Measurements from ENCODE around the gene OR52K2. TPM values are rescaled to one million over a fixed set of nuclear protein-coding genes. Genes with fewer than 3 reads are reported as not detected.

OR52K2 gene
- total RNA-seq (2016; rRNA removed; fragmentation: Illumina TruSeq; extraction: Trizol): not detected in 2 replicates
- not detected in 2 replicates for total RNA-seq (2016; cell fraction: cytosol; rRNA removed; fragmentation: Illumina TruSeq; extraction: Trizol; ENCODE audit: low read depth)
- total RNA-seq (2016; cell fraction: insoluble cytoplasmic fraction; rRNA removed; fragmentation: Illumina TruSeq; extraction: Trizol): not detected in 2 replicates
- total RNA-seq (2016; cell fraction: membrane; rRNA removed; fragmentation: Illumina TruSeq; extraction: Trizol): not detected in 2 replicates
- total RNA-seq (2016; cell fraction: nucleus; rRNA removed; fragmentation: Illumina TruSeq; extraction: Trizol): not detected in 2 replicates
- not detected in 2 replicates for polyA plus RNA-seq (2011; rRNA removed)
- polyA plus RNA-seq (2011; cell fraction: cytosol; rRNA removed): not detected in 2 replicates
- polyA plus RNA-seq (2011; cell fraction: nucleus; rRNA removed): not detected in 2 replicates
- not detected in 2 replicates for polyA plus RNA-seq (2012)
- polyA plus RNA-seq (2016; cell fraction: cytosol; fragmentation: Illumina TruSeq; extraction: Trizol; ENCODE audit: low read depth): not detected in 2 replicates
- not detected in 2 replicates for polyA plus RNA-seq (2016; cell fraction: insoluble cytoplasmic fraction; fragmentation: Illumina TruSeq; extraction: Trizol; ENCODE audit: low read depth)
- polyA plus RNA-seq (2016; cell fraction: membrane; fragmentation: Illumina TruSeq; extraction: Trizol; ENCODE audit: low read depth): not detected in 2 replicates
- not detected in 2 replicates for polyA plus RNA-seq (2016; cell fraction: nucleus; fragmentation: Illumina TruSeq; extraction: Trizol; ENCODE audit: insufficient read depth, low read depth)
- not detected in 2 replicates for polyA minus RNA-seq (2011; rRNA and poly(A)+ RNA removed; ENCODE audit: low replicate concordance)
- not detected in 2 replicates for polyA minus RNA-seq (2011; cell fraction: cytosol; rRNA and poly(A)+ RNA removed)
- polyA minus RNA-seq (2011; cell fraction: nucleus; rRNA and poly(A)+ RNA removed): not detected in 2 replicates
- Bru-seq, nascent RNA: not detected
- not detected for BruChase-seq, experiment 1, labeled RNA remaining after a 6-hour chase
- not detected for BruChase-seq, experiment 2, labeled RNA remaining after a 2-hour chase
- long read RNA-seq, experiment 1: 0 reads
- long read RNA-seq, experiment 2: 0 reads

DNA sequence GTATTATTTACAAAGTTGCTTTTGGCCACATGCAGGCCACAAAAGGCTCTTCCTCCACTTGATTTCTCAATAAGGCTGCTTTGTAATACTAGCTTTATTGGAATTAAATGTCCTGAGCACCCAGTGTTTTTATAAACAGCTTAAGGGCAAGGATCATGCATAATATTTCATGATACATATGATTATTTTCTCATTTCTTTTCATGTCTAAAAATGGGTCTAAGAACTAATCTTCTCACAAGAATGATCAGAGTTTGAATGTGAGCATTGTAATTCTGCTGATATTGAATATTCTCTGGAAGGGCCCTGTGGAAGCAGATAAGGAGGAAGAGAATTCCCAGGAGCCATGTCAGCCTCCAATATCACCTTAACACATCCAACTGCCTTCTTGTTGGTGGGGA is at the start of gene OR52K2:
Gene OR52K2 (plus strand): TSS at position 301 of the 400 bp plus-strand sequence. CDS start 45 bp downstream, at position 346.
- H4K20me1 ChIP-seq (ENCODE audit: insufficient read depth, low read length): no peaks in the 10 kb centered on the region
- no peak within 1 kb of the TSS for H3K4me2 ChIP-seq (ENCODE audit: low read depth, low read length)
- H3K4me3 ChIP-seq (replicated peaks in 1 of 3; ENCODE audit: insufficient read depth in 1 of 3, low read depth in 2 of 3, low read length in 3 of 3): no peak within 1 kb of the TSS
- no peak for ATAC-seq
- no peak for DNase-seq (ENCODE audit: low spot score)
- no peaks in the 10 kb centered on the region for H3K79me2 ChIP-seq (ENCODE audit: insufficient read depth, low read length)
- H3K27ac ChIP-seq (ENCODE audit: extremely low read length, insufficient read depth, low read length): no peak within 1 kb of the TSS
- intact Hi-C loops (cut with micrococcal nuclease; ENCODE audit: unreplicated experiment): no loop called here
- H3K4me1 ChIP-seq (ENCODE audit: insufficient read depth, low read length): no peaks in the 10 kb centered on the region
- TF ChIP-seq GATAD2A (CRISPR knock-in tag; IDR thresholded peaks at IDR 0.05) (no peak), ARNT2 (CRISPR knock-in tag; IDR thresholded peaks at IDR 0.05; ENCODE audit: low read depth) (no peak), HNRNPL (IDR thresholded peaks at IDR 0.05; ENCODE audit: low read depth, low read length) (no peak), TEAD2 (CRISPR knock-in tag; IDR thresholded peaks at IDR 0.05) (no peak), ZNF543 (CRISPR knock-in tag; IDR thresholded peaks at IDR 0.05) (no peak), TGIF2 (CRISPR knock-in tag; IDR thresholded peaks at IDR 0.05) (no peak), NR1H2 (CRISPR knock-in tag; IDR thresholded peaks at IDR 0.05; ENCODE audit: borderline replicate concordance, low read depth) (no peak), ZNF703 (CRISPR knock-in tag; IDR thresholded peaks at IDR 0.05; ENCODE audit: borderline replicate concordance) (no peak), KLF16 (CRISPR knock-in tag; IDR thresholded peaks at IDR 0.05) (no peak), ZNF335 (CRISPR knock-in tag; IDR thresholded peaks at IDR 0.05) (no peak), ZNF570 (CRISPR knock-in tag; IDR thresholded peaks at IDR 0.05; ENCODE audit: borderline replicate concordance) (no peak), JUN (CRISPR knock-in tag; IDR thresholded peaks at IDR 0.05) (no peak), REPIN1 (CRISPR knock-in tag; IDR thresholded peaks at IDR 0.05; ENCODE audit: borderline replicate concordance, low read depth) (no peak), ZNF251 (CRISPR knock-in tag; IDR thresholded peaks at IDR 0.05) (no peak), PAF1 (CRISPR knock-in tag; IDR thresholded peaks at IDR 0.05) (no peak), MYC (CRISPR knock-in tag; IDR thresholded peaks at IDR 0.05; ENCODE audit: borderline replicate concordance) (no peak)
- TF ChIP-seq, protein P1, sequence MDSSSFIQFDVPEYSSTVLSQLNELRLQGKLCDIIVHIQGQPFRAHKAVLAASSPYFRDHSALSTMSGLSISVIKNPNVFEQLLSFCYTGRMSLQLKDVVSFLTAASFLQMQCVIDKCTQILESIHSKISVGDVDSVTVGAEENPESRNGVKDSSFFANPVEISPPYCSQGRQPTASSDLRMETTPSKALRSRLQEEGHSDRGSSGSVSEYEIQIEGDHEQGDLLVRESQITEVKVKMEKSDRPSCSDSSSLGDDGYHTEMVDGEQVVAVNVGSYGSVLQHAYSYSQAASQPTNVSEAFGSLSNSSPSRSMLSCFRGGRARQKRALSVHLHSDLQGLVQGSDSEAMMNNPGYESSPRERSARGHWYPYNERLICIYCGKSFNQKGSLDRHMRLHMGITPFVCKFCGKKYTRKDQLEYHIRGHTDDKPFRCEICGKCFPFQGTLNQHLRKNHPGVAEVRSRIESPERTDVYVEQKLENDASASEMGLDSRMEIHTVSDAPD (CRISPR knock-in tag; IDR thresholded peaks at IDR 0.05): no peak
- TF ChIP-seq, protein P2, sequence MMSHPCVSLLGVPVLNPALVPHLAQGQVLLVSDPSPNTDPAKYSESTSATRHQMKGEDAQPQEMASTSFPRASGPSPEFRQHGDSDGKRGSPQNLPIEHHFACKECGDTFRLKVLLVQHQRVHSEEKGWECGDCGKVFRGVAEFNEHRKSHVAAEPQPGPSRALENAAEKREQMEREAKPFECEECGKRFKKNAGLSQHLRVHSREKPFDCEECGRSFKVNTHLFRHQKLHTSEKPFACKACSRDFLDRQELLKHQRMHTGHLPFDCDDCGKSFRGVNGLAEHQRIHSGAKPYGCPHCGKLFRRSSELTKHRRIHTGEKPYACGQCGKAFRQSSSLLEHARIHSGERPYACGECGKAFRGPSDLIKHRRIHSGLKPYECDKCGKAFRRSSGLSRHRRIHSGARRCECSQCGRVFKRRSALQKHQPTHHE (CRISPR knock-in tag; IDR thresholded peaks at IDR 0.05; ENCODE audit: borderline replicate concordance): no peak
- TF ChIP-seq, protein P3, sequence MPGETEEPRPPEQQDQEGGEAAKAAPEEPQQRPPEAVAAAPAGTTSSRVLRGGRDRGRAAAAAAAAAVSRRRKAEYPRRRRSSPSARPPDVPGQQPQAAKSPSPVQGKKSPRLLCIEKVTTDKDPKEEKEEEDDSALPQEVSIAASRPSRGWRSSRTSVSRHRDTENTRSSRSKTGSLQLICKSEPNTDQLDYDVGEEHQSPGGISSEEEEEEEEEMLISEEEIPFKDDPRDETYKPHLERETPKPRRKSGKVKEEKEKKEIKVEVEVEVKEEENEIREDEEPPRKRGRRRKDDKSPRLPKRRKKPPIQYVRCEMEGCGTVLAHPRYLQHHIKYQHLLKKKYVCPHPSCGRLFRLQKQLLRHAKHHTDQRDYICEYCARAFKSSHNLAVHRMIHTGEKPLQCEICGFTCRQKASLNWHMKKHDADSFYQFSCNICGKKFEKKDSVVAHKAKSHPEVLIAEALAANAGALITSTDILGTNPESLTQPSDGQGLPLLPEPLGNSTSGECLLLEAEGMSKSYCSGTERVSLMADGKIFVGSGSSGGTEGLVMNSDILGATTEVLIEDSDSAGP (CRISPR knock-in tag; IDR thresholded peaks at IDR 0.05; ENCODE audit: borderline replicate concordance): no peak
- ChIA-PET CTCF (ENCODE audit: low intra/inter-chr PET ratio, low total read pairs) (no interaction called here), POLR2A (no interaction called here)
- in situ Hi-C loops (cut with HindIII; ENCODE audit: extremely low pct_ligation_motif_present, low pct_unique_long_range_greater_than_20kb): no loop called here
- no TSS peak for BruUV-seq (replicated peaks)
- H3K27me3 ChIP-seq (ENCODE audit: control insufficient read depth in 1 of 2, insufficient read depth in 2 of 2, low read length in 2 of 2): peaks cover 0 to 15% of the 10 kb centered on the region in 2 experiments; a peak in 2 of 5 replicates
- H2AFZ ChIP-seq (ENCODE audit: low read length): no peak within 1 kb of the TSS
- no peak for FAIRE-seq
- no peak within 1 kb of the TSS for H3K9ac ChIP-seq (ENCODE audit: insufficient read depth, low read depth, low read length)
- H3K36me3 ChIP-seq (replicated peaks in 1 of 2; ENCODE audit: control insufficient read depth in 1 of 2, insufficient read depth in 2 of 2, low read length in 2 of 2): no peaks in the 10 kb centered on the region
- H3K9me3 ChIP-seq (ENCODE audit: low read length): no peaks in the 10 kb centered on the region

Data from HepG2 (cell line).